GM12875 (cell line): Measurements from ENCODE around the gene AHDC1.

Experiments
- H3K4me3 ChIP-seq: one replicate; pipeline ENCODE4 v1.5.1; 2011; ENCODE audit warnings: low read depth, low read length, control low read depth
- TF ChIP-seq, protein P1 (sequence below): IDR thresholded peaks from 2 replicates; pipeline ENCODE4 v1.5.1; 2011; ENCODE audit warnings: low read depth, mild to moderate bottlenecking, control low read depth, inconsistent platforms, low read length, moderate library complexity, borderline replicate concordance; ENCODE audit not compliant: insufficient read depth

AHDC1 gene

DNA sequence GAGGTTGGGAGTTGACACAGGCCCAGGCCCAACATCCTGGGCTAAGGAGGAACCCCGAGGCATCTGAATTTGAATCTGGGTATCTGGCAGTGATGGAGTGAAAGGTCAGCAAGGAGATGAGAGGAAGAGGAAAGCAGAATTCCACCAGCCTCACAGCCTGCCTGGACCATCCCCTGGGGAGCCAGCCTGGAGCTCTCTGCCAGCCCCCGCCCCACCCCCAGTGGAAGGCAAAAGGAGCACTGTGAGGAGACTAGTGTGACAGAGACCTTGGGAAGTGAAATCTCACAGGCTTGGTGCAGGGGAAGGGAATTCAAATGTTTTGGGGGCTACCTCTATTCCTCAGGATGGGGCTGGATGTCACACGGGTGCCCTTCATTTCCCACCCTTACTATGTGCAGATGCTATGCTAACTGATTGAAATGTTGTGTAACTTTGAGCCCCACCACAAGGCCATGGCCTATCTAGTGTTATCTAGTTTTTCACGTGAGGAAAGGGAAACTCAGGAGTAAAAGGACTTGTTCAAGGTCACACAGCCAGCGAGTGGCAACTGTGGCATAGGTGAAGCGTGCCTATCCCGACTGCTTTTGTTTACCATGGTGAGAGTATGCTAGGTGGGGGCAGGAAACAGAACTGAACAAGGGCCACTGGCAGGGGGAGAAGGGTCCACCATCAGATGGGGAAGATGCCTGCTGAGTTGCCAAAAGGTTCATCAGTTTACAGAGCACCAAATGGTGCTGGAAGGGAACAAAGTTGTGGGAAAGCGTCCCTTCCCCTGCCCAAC lies 29.8 kb downstream of the AHDC1 start:
- H3K4me3 ChIP-seq, result no peak overlapping the region
- TF ChIP-seq, protein P1, sequence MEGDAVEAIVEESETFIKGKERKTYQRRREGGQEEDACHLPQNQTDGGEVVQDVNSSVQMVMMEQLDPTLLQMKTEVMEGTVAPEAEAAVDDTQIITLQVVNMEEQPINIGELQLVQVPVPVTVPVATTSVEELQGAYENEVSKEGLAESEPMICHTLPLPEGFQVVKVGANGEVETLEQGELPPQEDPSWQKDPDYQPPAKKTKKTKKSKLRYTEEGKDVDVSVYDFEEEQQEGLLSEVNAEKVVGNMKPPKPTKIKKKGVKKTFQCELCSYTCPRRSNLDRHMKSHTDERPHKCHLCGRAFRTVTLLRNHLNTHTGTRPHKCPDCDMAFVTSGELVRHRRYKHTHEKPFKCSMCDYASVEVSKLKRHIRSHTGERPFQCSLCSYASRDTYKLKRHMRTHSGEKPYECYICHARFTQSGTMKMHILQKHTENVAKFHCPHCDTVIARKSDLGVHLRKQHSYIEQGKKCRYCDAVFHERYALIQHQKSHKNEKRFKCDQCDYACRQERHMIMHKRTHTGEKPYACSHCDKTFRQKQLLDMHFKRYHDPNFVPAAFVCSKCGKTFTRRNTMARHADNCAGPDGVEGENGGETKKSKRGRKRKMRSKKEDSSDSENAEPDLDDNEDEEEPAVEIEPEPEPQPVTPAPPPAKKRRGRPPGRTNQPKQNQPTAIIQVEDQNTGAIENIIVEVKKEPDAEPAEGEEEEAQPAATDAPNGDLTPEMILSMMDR, result no peak

DNA sequence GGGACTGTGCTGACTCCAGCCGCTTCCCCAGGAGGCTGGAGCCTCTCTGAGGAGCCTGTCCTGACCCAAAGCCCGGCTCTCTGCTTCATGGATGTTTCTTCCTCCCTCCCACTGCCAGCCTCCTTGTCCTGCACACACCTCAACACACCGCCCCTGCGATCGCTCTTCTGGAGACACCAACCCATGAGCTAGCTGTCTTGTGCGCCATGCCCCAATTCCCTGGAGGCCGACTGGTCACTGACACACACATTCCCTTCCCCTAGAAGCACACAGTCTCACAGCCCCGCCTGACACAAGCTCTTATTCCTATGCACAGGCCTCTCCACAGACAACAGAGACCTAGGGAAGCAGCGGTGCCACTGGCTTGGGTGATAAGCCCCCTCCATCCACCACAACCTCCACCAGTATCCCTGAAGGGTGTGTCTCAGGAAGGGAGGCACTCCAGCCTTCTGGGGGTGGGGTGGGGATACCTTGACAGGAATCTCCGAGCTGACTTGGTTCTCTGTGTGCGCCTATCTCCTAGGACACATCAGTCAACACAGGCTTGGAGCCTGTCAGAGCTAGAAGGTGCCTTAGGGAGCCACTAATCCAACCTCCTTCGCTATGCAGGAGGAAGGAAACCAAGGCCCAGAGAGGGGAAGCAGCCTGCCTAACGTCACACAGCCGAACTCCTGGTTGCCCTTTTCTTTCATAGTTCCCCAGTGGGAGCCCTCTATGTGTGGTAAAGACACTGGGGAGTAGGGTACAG lies 31.1 kb downstream of the AHDC1 start:
- TF ChIP-seq, protein P1, result no peak
- no peak overlapping the region for H3K4me3 ChIP-seq

DNA sequence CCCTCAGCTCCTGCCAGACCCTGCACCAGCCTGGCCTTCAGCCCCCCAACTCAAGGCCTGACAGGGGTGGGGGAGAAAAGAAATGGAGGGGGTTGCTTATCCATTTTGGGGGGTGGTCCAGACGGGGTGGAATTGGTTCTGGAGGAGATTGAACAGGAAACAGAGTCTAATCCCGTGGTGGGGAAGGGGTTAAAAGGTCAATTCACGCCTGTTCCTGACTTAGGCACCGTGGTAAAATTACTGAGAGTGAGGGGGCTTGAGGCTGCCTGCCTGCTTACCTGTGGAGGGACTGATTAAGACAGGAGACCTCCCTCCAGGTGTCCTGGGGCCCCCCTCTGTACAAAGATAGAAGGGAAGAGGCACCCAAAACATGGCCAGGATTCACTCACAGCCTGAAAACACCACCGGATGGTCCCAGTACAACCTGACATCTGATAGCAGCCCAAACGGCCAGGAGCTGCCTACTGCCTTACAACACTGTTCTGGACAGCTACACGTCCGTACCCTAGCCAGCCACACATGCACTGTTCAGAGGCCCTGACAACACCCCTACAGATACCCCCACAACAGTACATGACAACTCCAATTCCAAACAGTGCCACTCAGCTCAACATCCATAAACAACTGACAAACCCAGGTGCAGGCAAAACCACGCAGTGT lies 31.8 kb downstream of the AHDC1 start:
- no peak overlapping the region for H3K4me3 ChIP-seq
- TF ChIP-seq, protein P1, result no peak

DNA sequence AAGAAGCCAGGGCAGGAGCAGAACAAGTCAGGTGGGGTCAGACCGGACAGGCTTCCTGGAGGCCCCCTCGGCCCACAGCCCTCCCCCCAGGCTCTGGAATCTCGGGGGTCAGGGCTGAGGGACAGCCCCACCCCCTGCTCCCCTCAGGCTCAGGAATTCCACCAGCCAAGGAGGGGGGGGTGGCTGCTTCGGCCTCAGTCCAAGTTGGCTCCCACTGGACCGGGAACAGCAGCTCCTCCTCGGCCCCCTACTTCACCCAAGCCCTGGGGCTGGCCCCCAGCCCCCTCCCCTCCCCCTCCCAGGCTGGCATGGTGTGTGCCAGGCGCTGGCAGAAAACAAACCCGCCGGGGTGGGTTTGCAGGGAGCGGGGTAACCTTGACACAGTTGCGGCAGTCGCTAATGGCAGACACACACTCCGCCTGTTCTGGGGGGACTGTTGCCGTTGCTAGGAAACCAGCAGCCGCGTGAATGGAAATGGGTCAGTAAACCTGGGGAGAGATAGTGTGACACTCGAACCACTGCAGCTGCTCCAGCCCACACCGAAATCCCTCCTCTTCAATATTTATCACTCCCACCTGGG lies 32.4 kb downstream of the AHDC1 start:
- TF ChIP-seq, protein P1, result no peak
- H3K4me3 ChIP-seq, result no peak overlapping the region

DNA sequence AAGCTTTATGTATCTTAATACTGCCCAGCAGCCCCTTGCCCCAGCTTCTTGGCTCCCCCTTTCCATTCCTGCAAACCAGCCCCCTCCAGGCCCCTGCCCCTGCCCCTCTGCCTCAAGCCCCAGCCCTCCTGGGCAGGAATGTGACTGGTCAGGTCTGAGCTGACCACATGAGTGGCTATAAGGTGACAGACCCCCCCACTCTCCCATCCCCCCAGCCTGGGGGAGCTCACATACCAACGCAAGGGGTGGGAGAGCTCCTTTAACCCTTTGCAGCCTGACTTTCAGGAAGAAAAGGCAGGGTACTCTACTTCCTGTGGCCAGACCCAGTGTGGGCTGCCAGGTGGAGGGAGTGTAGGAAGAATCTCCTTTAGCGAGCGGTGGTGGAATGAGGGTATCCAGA lies 33.2 kb downstream of the AHDC1 start:
- TF ChIP-seq, protein P1, result no peak
- H3K4me3 ChIP-seq, result no peak overlapping the region

DNA sequence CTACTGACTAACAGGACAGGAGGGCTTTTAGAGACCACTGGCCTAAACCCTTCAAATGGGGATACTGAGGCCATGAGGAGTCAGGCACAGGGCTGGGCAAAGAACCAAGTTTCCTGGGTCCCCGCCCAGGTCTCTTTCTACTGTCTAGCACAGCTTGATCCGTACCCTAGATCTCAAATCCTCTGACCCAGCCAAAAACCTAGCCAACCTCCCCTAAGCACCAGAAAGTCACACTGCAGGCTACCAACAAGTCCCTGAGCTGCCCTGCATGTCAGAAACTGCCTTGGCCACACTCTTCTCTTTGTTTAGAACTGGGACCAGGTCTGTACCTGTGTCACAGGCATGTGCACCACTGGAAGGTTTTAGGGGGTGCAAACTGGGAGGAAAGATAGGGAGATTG lies 33.6 kb downstream of the AHDC1 start:
- no peak overlapping the region for H3K4me3 ChIP-seq
- TF ChIP-seq, protein P1, result no peak
